Breast epithelium (tissue), 4 donors: ENCODE results near the gene FNDC1. TPM values are rescaled to one million over a fixed set of nuclear protein-coding genes. Genes with fewer than 3 reads are reported as not detected.

Source experiments
- DNase-seq, 2 donors: peaks; one replicate each; pipeline ENCODE4 v3.0.0-alpha.2; 2019; ENCODE audit warnings: low spot score in 2 of 2
- H3K27ac ChIP-seq, 2 donors: fragments of 200-600 bp; sonication (generic) in 1 of 2; one replicate each; pipeline ENCODE4 v1.5.1; 2016 to 2019; ENCODE audit warnings: mild to moderate bottlenecking in 1 of 2
- H3K27me3 ChIP-seq, 2 donors: fragments of 200-600 bp; sonication (generic) in 1 of 2; one replicate each; pipeline versions ENCODE4 v1.5.1 to v1.6.0; 2017 to 2019; ENCODE audit warnings: control low read depth in 1 of 2, mild to moderate bottlenecking in 1 of 2
- H3K36me3 ChIP-seq: fragments of 200-600 bp; one replicate; pipeline ENCODE4 v1.5.1; 2019
- H3K4me1 ChIP-seq, 2 donors: fragments of 200-600 bp; sonication (generic); one replicate each; pipeline ENCODE4 v1.5.1; 2016 to 2019; ENCODE audit warnings: control low read depth in 1 of 2
- H3K4me3 ChIP-seq, 3 donors: fragments of 200-600 bp; sonication (generic); 1 replicate in 2 of 3; 2 replicates in 1 of 3; pipeline ENCODE4 v1.5.1; 2016 to 2019; ENCODE audit warnings: mild to moderate bottlenecking in 3 of 3, moderate library complexity in 2 of 3
- H3K9me3 ChIP-seq, 2 donors: fragments of 200-600 bp; sonication (generic) in 1 of 2; one replicate each; pipeline ENCODE4 v1.5.1; 2016 to 2019; ENCODE audit warnings: control low read depth in 1 of 2
- CTCF ChIP-seq, 3 donors: fragments of 450-650 bp; IDR thresholded peaks; one replicate each; pipeline ENCODE4 v1.5.1; 2016 to 2017; ENCODE audit warnings: antibody characterized with exemption in 3 of 3, mild to moderate bottlenecking in 3 of 3, moderate library complexity in 3 of 3
- POLR2A ChIP-seq: fragments of 450-650 bp; IDR thresholded peaks from one replicate; pipeline ENCODE4 v1.6.1; 2016; ENCODE audit warnings: antibody characterized with exemption, mild to moderate bottlenecking, moderate library complexity
- POLR2AphosphoS5 ChIP-seq, 3 donors: sonication (generic); formaldehyde crosslinking; IDR thresholded peaks; one replicate each; pipeline ENCODE4 v1.6.1; 2017; ENCODE audit warnings: antibody characterized with exemption in 3 of 3
- intact Hi-C: fragments of 100-400 bp; cut with DNase I; formaldehyde crosslinking; loops from one replicate; pipeline ENCODE4 v1.15.1; 2023; ENCODE audit warnings: low total_unique reads
- total RNA-seq, 3 donors: library from RNA; depleted of rRNA; stranded (reverse); fragments of >200 nt; gene quantifications; one replicate each; pipeline ENCODE4 v1.1.0, GENCODE V29; 2016

FNDC1 gene
- total RNA-seq, 3 donors from 2014 or later: 0.15 to 10.1 (median 0.33) TPM

- TF ChIP-seq POLR2AphosphoS5 (IDR thresholded peaks at IDR 0.05): no peak
- DNase-seq: no peak
- intact Hi-C loops: no loop called here
- Histone ChIP-seq H3K4me1 (no peaks in the 10 kb centered on the region), H3K27me3 (no peaks in the 10 kb centered on the region), H3K4me3 (no peak overlapping the region), H3K27ac (no peak overlapping the region), H3K36me3 (no peaks in the 10 kb centered on the region), H3K9me3 (no peaks in the 10 kb centered on the region)
Observed at GRCh38 chr6:159262586-159262985, 93.4 kb downstream of the FNDC1 start.

- Histone ChIP-seq H3K9me3 (no peaks in the 10 kb centered on the region), H3K27ac (no peak overlapping the region), H3K4me1 (no peaks in the 10 kb centered on the region), H3K4me3 (no peak overlapping the region), H3K36me3 (no peaks in the 10 kb centered on the region), H3K27me3 (no peaks in the 10 kb centered on the region)
- TF ChIP-seq POLR2A (no peak), CTCF (IDR thresholded peaks at IDR 0.05) (no peak), POLR2AphosphoS5 (IDR thresholded peaks at IDR 0.05) (no peak)
- intact Hi-C loops: no loop called here
- DNase-seq: no peak
Observed at GRCh38 chr6:159267165-159267564, 98.0 kb downstream of the FNDC1 start.

- no peaks in the 10 kb centered on the region for H3K9me3 ChIP-seq
- H3K27me3 ChIP-seq: no peaks in the 10 kb centered on the region
- no peaks in the 10 kb centered on the region for H3K36me3 ChIP-seq
- TF ChIP-seq CTCF (IDR thresholded peaks at IDR 0.05): no peak
- no peaks in the 10 kb centered on the region for H3K4me1 ChIP-seq
- no peak overlapping the region for H3K4me3 ChIP-seq
- no peak overlapping the region for H3K27ac ChIP-seq
- DNase-seq: no peak
- intact Hi-C loops: no loop called here
Observed at GRCh38 chr6:159268511-159268910, 99.3 kb downstream of the FNDC1 start.

GRCh38 chr6:159271257-159271656 lies 102.1 kb downstream of the FNDC1 start:
- Histone ChIP-seq H3K4me1 (no peaks in the 10 kb centered on the region), H3K4me3 (no peak overlapping the region), H3K27ac (no peak overlapping the region), H3K27me3 (no peaks in the 10 kb centered on the region), H3K36me3 (no peaks in the 10 kb centered on the region), H3K9me3 (no peaks in the 10 kb centered on the region)
- TF ChIP-seq POLR2AphosphoS5 (IDR thresholded peaks at IDR 0.05) (no peak), CTCF (IDR thresholded peaks at IDR 0.05) (no peak), POLR2A (no peak)
- intact Hi-C loops: no loop called here
- DNase-seq: no peak

GRCh38 chr6:159278626-159279025 lies 109.4 kb downstream of the FNDC1 start:
- intact Hi-C loops: no loop called here
- H3K9me3 ChIP-seq: no peaks in the 10 kb centered on the region
- TF ChIP-seq POLR2A (no peak), CTCF (IDR thresholded peaks at IDR 0.05) (no peak), POLR2AphosphoS5 (IDR thresholded peaks at IDR 0.05) (no peak)
- H3K4me1 ChIP-seq: no peaks in the 10 kb centered on the region
- no peaks in the 10 kb centered on the region for H3K36me3 ChIP-seq
- H3K27ac ChIP-seq: no peak overlapping the region
- no peaks in the 10 kb centered on the region for H3K27me3 ChIP-seq
- DNase-seq: no peak
- no peak overlapping the region for H3K4me3 ChIP-seq

GRCh38 chr6:159279790-159280277 lies 110.6 kb downstream of the FNDC1 start:
- Histone ChIP-seq H3K27me3 (no peaks in the 10 kb centered on the region), H3K9me3 (no peaks in the 10 kb centered on the region), H3K4me1 (no peaks in the 10 kb centered on the region), H3K27ac (no peak overlapping the region), H3K36me3 (no peaks in the 10 kb centered on the region), H3K4me3 (no peak overlapping the region)
- TF ChIP-seq POLR2AphosphoS5 (IDR thresholded peaks at IDR 0.05) (no peak), POLR2A (no peak), CTCF (IDR thresholded peaks at IDR 0.05) (no peak)
- intact Hi-C loops: no loop called here
- DNase-seq: no peak
